GM21423 (cell line): ENCODE results near the gene TTYH1.

Experiments
- ATAC-seq: cut with Tn5 transposase; IDR thresholded peaks from one replicate; pipeline ENCODE4 v1.9.1; 2021; ENCODE audit warnings: mild to moderate bottlenecking, moderate library complexity; ENCODE audit not compliant: unreplicated experiment

TTYH1 gene

GRCh38 chr19:54391589-54392061 is 23.6 kb upstream of the TTYH1 start:
- ATAC-seq = no peak

DNA sequence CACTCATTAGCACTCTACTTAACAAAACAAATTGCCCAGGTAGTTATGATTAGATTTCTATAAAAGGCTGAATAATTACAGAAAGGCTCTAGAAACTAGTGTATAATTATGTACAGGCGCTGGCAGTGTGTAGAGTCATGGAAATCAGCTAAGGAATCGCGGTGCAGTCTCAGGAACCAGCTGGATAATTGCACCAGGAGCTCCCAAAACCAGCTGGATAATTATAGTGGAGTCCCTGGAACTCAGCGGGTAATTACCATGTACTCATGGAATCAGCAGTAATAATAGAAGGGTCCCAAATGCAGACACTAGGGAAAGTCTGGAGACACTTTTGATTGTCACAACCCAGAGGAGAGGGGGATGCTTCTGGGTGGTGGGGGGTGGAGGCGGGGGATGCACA is 23.2 kb upstream of the TTYH1 start:
- no peak for ATAC-seq

DNA sequence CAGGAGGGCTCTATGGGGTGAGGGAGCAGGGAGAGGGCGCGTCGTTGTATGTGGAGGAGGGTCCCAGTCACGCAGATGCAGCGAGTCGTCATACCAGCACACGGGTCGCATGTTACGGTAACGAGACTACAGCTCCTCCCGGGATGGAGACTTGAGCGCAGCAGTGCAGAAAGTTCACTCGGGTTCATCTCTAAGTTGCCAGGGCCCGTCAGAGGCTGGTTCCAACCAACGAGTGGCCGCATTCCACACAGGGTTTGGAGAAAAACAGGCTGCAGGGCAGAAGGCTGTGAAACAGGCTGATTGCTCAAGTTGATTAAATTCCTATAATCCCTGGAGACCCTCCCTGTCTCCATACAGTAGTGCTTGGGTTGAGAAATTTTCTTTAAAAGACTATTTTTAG is 21.9 kb upstream of the TTYH1 start:
- no peak for ATAC-seq

- ATAC-seq = no peak
Observed at GRCh38 chr19:54395685-54396084, 19.6 kb upstream of the TTYH1 start.

GRCh38 chr19:54399189-54399588 is 16.1 kb upstream of the TTYH1 start:
- no peak for ATAC-seq

DNA sequence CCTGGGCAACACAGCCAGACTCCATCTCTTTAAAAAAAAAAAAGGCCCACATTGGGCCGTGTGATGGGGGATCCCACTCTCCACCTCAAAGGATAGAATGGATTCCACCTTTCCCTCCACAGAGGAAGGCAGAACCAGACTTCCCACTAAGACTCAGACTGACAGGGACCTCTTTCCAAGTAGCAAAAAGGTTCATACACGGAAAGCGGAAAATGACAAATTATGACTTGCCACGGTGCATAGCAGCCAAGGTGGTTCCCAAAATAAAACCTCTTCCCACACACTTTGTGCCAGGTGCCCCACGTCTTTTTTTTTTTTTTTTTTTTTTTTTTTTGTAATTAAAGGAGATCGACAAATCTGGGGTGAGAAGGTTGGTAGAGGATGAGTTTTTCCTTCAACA is 14.4 kb upstream of the TTYH1 start:
- no peak for ATAC-seq

DNA sequence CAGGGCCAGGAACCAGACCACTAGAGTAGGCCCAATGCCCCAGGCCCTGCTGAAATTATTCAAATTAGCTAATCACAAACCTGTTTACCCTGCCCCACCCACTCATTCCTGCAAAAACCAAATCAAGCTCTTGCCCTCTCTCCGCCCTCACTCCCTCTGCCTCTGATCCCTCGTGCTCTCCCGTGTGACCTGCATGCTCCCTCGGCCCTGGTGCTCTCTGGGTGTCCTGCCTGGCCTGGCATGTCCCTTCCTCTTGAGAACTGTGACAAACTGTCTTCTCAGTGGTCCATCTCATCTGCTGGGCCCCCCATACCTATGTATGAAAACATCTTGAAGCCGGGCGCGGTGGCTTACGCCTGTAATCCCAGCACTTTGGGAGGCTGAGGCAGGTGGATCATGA is 12.2 kb upstream of the TTYH1 start:
- ATAC-seq = no peak

GRCh38 chr19:54405628-54406027 is 9.6 kb upstream of the TTYH1 start:
- no peak for ATAC-seq

- no peak for ATAC-seq
Observed at GRCh38 chr19:54407780-54408179, 7.5 kb upstream of the TTYH1 start.

DNA sequence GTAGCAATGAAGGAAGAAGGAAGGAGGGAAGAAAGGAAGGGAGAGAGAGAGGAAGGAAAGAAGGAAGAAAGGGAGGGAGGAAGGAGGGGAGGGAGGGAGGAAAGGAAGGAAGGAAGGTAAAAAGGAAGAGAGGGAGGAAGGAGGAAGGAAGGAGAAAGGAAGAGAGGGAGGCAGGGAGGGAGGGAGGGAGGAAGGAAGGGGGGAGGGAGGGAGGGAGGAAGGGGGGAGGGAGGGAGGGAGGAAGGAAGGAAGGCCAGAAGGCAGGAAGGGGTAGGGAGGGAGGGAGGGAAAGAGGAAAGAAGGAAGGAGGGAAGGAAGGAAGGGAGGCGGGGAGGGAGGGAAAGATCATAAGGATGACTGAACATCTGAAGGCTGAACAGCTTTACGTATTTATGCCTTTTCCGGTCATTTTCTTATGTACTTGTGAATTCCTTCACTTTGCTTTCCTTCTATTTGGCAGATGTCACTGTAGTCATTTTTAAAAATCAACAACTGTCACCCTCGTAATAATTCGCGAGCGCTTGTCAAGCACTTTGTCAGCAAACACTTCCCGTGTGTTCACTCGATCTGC is 6.7 kb upstream of the TTYH1 start:
- ATAC-seq = no peak

GRCh38 chr19:54411033-54411432 is 4.2 kb upstream of the TTYH1 start:
- no peak for ATAC-seq

- ATAC-seq = no peak
Observed at GRCh38 chr19:54412877-54413276, 2.4 kb upstream of the TTYH1 start.

GRCh38 chr19:54414156-54414555 is 1.1 kb upstream of the TTYH1 start:
- ATAC-seq = no peak

GRCh38 chr19:54415901-54416673 is 823 bp downstream of the TTYH1 start:
- no peak for ATAC-seq

- ATAC-seq = no peak
Observed at GRCh38 chr19:54416695-54417491, 1.6 kb downstream of the TTYH1 start.

DNA sequence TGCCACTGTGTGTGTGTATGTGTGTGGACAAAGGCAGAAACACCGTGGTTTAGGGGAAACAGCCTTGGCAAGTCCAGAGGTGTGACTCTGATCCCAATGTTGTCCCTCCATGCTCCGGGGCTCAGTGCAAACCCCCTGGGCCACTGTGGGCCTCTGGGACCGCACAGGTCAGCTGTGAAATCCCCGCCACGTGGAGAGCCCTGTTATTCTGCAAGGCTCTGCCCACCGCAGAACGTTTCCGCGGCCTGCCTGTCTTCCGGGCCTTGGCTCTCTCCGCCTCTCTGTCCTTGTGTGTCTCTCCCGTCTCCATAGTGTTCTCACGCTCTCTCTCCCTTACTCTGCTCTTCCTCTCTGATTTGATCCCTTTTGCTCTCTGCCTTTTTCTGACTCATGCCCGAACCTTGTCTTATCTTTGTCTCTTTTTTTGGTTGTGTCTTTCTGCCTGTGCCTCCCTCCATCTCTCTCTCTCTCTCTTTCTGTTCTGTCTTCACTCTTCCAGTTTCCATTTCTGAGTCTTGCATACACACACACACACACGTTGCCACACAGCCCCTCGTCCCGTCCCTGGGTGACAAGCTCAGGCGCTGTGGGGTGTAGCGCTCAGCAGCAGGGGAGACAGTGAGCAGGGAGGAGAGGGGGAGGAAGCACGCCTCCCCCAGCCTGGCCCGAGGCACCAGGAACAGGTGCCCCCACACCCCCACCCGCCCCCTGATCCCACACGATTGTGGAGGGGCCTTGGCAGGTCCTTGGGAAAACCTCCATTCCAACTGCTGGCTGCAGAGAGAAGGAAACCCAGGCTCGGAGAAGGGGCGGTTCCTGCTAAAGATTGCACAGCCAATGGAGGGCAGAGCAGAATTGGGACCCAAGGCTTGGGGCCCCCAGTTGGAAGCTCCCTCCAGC is 3.0 kb downstream of the TTYH1 start:
- ATAC-seq = no peak

DNA sequence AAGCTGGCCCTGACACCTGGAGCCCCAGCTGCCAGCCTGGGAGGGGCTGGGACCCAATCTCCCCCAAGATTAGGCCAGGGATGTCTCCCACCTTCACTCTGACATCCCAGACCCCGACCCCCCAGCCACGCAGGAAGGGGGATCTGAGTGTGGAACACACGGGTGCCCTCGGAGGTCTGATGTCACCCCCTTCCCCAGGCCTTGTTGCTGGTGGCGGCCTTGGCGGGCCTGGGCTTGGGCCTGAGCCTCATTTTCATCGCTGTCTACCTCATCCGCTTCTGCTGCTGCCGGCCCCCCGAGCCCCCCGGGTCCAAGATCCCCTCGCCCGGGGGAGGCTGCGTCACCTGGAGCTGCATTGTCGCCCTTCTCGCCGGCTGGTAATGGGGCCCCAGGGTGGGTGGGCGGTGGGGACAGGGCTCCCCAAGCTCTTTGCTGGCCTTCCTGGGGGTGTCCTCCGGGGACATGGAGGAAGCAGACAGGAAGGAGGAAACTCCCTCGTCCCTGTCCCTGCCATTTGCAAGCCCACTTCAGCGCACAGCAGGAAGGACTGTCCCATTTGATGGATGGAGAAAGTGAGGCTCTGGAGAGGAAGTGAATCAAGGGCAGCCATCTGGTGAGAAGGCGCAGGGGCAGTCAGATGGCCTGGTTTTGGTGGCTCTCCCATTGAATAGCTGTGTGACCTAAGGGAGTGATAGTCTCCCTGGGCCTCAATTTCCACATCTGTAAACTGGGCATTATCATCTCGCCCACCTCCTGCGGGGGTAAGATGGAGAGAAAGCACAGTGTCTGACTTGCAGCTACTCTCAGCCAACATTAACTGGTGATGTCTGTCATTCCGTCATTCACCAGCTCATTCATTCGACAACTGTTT is 3.9 kb downstream of the TTYH1 start:
- ATAC-seq = no peak

DNA sequence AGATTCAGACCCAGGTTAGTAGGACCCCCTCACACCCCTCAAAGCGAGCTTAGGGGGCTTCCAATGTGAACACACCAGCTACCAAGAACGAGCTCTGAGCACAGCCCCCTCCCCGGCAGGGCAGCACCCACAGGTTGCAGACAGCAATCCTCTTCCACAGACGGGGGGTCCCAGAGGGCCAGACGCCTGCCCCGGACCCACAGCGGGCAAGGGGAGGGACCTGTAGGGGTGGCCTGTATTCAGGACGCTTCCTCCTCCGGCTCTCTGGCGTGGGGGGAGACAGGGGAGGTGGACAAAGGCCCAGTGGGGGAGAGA is 4.8 kb downstream of the TTYH1 start:
- ATAC-seq = no peak

DNA sequence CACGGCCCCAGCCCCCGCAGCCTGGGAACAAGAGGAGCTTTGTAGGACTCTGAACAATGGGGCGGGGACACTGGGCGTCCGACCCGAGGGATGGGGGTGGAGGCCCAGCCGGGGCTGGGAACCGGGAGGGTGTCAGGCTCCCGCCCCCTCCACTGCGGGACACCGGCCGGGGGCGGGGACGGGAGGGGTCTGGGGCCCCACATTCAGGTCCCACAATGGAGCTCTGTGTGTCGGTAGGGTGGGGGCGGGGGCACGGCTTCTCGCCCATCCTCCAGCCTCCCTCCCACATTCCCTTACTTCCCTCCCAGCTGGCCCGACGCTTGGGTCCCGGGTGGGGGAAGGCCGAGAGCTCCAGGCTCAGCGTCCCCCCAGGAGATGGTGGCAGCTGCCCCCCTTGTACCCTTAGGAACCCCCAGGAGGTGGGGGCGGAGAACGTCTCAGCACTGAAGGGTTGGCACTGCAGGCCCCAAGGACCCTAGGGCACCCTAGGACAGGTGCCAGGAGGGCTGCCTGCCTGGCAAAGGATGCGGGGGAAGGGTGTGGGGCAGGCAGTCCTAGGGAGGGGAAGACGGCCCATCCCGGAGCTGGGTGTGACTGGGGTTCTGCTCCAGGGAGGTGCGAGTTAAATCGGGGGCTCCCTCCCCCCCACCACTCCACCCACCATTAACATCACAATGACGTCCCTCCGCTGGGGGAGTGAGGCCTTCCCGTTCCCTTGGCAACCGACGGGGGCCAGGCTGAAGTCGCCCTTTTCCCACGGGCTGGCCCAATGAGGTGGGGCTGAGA is 5.3 kb downstream of the TTYH1 start:
- ATAC-seq = no peak
